ENCODE results near the gene WEE1. TPM values are rescaled to one million over a fixed set of nuclear protein-coding genes. Genes with fewer than 3 reads are reported as not detected.
A peak's percentile ranks its signal among the peaks of the same experiment; 100 is the strongest.
"Not testable (repeated sequence)": the region's sequence is repeated elsewhere in the genome, so short reads cannot be mapped to it uniquely, and the experiment has no call there.

WEE1 gene
- total and polyA plus RNA-seq, 10 donors, result 6.3 to 30.6 (median 14.4) TPM

DNA sequence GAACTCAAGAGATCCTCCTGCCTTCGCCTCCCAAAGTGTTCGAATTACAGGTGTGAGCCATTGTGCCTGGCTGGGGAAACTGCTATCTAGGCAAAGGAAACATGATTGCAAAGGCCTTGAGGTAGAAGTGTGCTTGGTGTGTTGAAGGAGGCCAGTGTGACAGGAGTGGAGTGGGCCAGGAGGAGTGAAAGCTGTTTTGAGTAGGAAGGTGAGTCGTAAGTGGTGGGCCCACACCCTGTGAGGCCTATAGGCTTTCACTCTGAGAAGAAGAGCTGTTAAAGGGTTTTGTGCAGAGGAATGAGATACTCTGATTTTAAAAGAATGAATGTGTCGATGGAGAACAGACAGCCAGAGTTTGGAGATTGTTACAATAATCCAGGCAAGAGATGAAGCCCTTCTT, 43.4 kb downstream of the WEE1 start:
- intact Hi-C loops (cut with DNase I; ENCODE audit: low total_unique reads), result loop anchor here (5.0 to 10.0 kb wide), 2 partner anchors 48 to 110 kb away; partner anchors contain the start of gene SWAP70
- H3K4me3 ChIP-seq, result no peak overlapping the region
- TF ChIP-seq POLR2A (IDR thresholded peaks at IDR 0.05), result no peak
- TF ChIP-seq, protein P1, sequence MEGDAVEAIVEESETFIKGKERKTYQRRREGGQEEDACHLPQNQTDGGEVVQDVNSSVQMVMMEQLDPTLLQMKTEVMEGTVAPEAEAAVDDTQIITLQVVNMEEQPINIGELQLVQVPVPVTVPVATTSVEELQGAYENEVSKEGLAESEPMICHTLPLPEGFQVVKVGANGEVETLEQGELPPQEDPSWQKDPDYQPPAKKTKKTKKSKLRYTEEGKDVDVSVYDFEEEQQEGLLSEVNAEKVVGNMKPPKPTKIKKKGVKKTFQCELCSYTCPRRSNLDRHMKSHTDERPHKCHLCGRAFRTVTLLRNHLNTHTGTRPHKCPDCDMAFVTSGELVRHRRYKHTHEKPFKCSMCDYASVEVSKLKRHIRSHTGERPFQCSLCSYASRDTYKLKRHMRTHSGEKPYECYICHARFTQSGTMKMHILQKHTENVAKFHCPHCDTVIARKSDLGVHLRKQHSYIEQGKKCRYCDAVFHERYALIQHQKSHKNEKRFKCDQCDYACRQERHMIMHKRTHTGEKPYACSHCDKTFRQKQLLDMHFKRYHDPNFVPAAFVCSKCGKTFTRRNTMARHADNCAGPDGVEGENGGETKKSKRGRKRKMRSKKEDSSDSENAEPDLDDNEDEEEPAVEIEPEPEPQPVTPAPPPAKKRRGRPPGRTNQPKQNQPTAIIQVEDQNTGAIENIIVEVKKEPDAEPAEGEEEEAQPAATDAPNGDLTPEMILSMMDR (IDR thresholded peaks at IDR 0.05 in 8 of 11, conservative IDR thresholded peaks at IDR 0.05 in 3 of 11), result no peak
- no peak for TF ChIP-seq POLR2AphosphoS5 (IDR thresholded peaks at IDR 0.05)
- H3K36me3 ChIP-seq, result no peaks in the 10 kb centered on the region
- no peaks in the 10 kb centered on the region for H3K9me3 ChIP-seq
- H3K4me1 ChIP-seq, result peaks cover 17 to 86% (median 59%) of the 10 kb centered on the region in 6 donors
- no peaks in the 10 kb centered on the region for H3K27me3 ChIP-seq (replicated peaks in 1 of 7)
- 90 to 95% (median 92%) methylated on average over 4 of the region's 4 CpGs for WGBS, 5 donors
- peak overlapping the region in 5 of 8 donors; percentile 90 to 95 (median 92) for H3K27ac ChIP-seq
- no peak for DNase-seq

DNA sequence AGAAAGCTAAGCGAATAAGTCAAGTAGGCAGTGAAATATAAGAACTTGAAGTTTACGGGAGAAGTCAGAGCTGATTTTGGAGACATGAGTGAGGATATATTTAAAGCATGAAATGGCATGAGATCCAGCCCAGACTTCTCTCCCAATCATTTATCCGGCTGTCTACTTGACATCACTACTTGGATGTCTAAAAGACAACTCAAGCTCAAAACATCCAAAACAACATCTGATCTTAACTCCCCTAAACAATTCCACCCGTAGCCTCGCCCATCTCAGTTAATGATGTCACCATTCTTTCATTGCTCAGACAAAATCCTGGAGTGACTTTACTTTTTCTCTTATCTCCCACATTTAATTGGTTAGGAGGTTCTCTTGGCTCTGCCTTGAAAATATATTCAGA, 44.5 kb downstream of the WEE1 start:
- intact Hi-C loops (cut with DNase I; ENCODE audit: low total_unique reads), result loop anchor here (5.0 to 10.0 kb wide), 2 partner anchors 47 to 109 kb away; partner anchors contain the start of gene SWAP70
- H3K27ac ChIP-seq, result no peak overlapping the region
- TF ChIP-seq POLR2A (IDR thresholded peaks at IDR 0.05) (no peak), POLR2AphosphoS5 (IDR thresholded peaks at IDR 0.05) (no peak)
- TF ChIP-seq, protein P1 (IDR thresholded peaks at IDR 0.05 in 8 of 11, conservative IDR thresholded peaks at IDR 0.05 in 3 of 11), result no peak
- no peaks in the 10 kb centered on the region for H3K9me3 ChIP-seq
- H3K4me1 ChIP-seq, result peaks cover 13 to 75% (median 51%) of the 10 kb centered on the region in 6 donors
- WGBS, 5 donors, result 90 to 97% (median 93%) methylated on average over 5 of the region's 5 CpGs
- H3K27me3 ChIP-seq (replicated peaks in 1 of 7), result no peaks in the 10 kb centered on the region
- H3K4me3 ChIP-seq, result no peak overlapping the region
- DNase-seq, result no peak
- no peaks in the 10 kb centered on the region for H3K36me3 ChIP-seq

DNA sequence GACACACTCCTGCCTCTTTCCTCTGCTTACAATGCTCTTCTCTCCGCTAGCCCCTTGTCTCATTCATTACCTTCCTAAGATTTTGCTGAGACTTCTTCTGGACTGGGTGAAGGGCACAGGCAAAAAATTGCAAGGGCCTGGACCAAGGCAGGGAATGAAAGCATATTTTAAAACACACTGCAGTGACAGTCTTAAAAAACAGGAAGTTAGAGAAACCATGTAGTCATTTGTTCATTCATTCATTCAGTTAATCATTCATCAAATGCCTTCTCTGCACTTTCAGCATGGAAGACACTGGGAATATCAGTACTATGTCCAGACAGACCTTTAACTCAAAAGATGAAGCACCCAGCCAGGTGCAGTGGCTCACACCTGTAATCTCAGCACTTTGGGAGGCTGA, 45.5 kb downstream of the WEE1 start:
- no peaks in the 10 kb centered on the region for H3K9me3 ChIP-seq
- no peaks in the 10 kb centered on the region for H3K36me3 ChIP-seq
- WGBS, 5 donors, result 93 to 98% (median 96%) methylated on average over 1 of the region's 1 CpG
- H3K27ac ChIP-seq, result peak overlapping the region in 3 of 8 donors; percentile 19 to 36 (median 30)
- TF ChIP-seq, protein P1 (IDR thresholded peaks at IDR 0.05 in 8 of 11, conservative IDR thresholded peaks at IDR 0.05 in 3 of 11), result no peak
- TF ChIP-seq POLR2A (IDR thresholded peaks at IDR 0.05) (no peak), POLR2AphosphoS5 (IDR thresholded peaks at IDR 0.05) (no peak)
- H3K27me3 ChIP-seq (replicated peaks in 1 of 7), result no peaks in the 10 kb centered on the region
- peaks cover 13 to 64% (median 41%) of the 10 kb centered on the region in 6 donors for H3K4me1 ChIP-seq
- intact Hi-C loops (cut with DNase I; ENCODE audit: low total_unique reads), result loop anchor here (5.0 to 10.0 kb wide), 2 partner anchors 46 to 108 kb away; partner anchors contain the start of gene SWAP70
- H3K4me3 ChIP-seq, result no peak overlapping the region
- no peak for DNase-seq

DNA sequence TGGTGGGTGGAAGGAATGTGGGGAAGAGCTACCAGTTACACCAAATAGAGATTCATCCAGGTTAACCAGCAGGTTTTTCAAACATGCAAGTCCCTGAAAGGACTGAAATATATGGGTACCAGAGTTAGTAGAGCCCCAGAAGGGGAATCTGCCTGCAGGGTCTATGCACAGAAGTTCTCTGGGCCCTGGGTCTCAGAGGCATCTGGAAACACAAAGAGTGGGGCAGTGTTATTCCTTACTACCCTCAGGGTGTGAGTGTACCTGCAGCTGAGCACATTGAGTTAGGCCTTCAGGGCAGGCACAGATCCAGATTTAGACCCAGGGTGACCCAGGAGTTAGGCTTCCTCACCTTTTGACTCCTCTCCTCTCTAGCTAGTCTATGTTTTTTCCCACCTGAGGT, 46.5 kb downstream of the WEE1 start:
- Histone ChIP-seq H3K27ac (peak overlapping the region in 3 of 8 donors; percentile 19 to 37 (median 30)), H3K27me3 (replicated peaks in 1 of 7) (no peaks in the 10 kb centered on the region), H3K4me3 (no peak overlapping the region), H3K36me3 (no peaks in the 10 kb centered on the region), H3K9me3 (no peaks in the 10 kb centered on the region), H3K4me1 (peaks cover 11 to 63% (median 39%) of the 10 kb centered on the region in 6 donors)
- TF ChIP-seq, protein P1 (IDR thresholded peaks at IDR 0.05 in 8 of 11, conservative IDR thresholded peaks at IDR 0.05 in 3 of 11), result no peak
- DNase-seq, result no peak
- intact Hi-C loops (cut with DNase I; ENCODE audit: low total_unique reads), result loop anchor here (5.0 to 10.0 kb wide), 2 partner anchors 45 to 107 kb away; partner anchors contain the start of gene SWAP70

DNA sequence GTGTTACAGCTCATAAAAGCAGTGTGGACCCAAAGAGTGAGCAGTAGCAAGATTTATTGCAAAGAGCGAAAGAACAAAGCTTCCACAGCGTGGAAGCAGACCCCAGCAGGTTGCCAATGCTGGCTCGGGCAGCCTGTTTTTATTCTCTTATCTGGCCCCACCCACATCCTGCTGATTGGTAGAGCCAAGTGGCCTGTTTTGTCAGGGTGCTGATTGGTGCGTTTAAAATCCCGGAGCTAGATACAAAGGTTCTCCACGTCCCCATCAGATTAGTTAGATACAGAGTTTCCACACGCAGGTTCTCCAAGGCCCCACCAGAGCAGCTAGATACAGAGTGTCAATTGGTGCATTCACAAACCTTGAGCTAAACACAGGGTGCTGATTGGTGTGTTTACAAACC, 48.9 kb downstream of the WEE1 start:
- DNase-seq; intact Hi-C loops (cut with DNase I; ENCODE audit: low total_unique reads); H3K9me3 ChIP-seq; H3K36me3 ChIP-seq; H3K27ac ChIP-seq; H3K27me3 ChIP-seq (replicated peaks in 1 of 7); H3K4me3 ChIP-seq: not testable (repeated sequence)
- WGBS, 5 donors, result 80 to 89% (median 86%) methylated on average over 7 of the region's 7 CpGs
- peaks cover 17 to 63% (median 35%) of the 10 kb centered on the region in 6 donors for H3K4me1 ChIP-seq

DNA sequence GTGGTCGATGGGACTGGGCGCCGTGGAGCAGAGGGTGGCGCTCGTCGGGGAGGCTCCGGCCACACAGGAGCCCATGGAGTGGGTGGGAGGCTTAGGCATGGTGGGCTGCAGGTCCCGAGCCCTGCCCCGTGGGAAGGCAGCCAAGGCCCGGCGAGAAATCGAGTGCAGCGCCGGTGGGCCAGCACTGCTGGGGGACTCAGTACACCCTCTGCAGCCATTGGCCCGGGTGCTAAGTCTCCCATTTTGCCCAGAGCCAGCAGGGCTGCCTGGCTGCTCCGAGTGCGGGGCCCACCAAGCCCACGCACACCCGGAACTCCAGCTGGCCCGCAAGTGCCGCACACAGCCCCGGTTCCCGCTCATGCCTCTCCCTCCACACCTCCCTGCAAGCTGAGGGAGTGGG, 49.6 kb downstream of the WEE1 start:
- WGBS, 5 donors, result 95 to 100% (median 97%) methylated on average over 1 to 23 of the region's 23 CpGs
- H3K36me3 ChIP-seq; H3K9me3 ChIP-seq; DNase-seq; H3K4me3 ChIP-seq; intact Hi-C loops (cut with DNase I; ENCODE audit: low total_unique reads); H3K27me3 ChIP-seq (replicated peaks in 1 of 7); H3K27ac ChIP-seq: not testable (repeated sequence)
- peaks cover 17 to 63% (median 35%) of the 10 kb centered on the region in 6 donors for H3K4me1 ChIP-seq

Data from spleen (tissue), 11 donors.